Measurements from ENCODE around the gene ARL6. TPM values are rescaled to one million over a fixed set of nuclear protein-coding genes. Genes with fewer than 3 reads are reported as not detected.

The ARL6 gene
- total RNA-seq, 4 donors from 2014 or later: 1.2 to 4.3 (median 3.2) TPM

- in situ Hi-C loops (cut with MboI; ENCODE audit: low sequenced_read_pairs in 4 of 4) (no loop called here), intact Hi-C loops (cut with DNase I; ENCODE audit: low total_unique reads) (no loop called here)
- Histone ChIP-seq H3K27ac (no peak overlapping the region), H3K4me1 (no peaks in the 10 kb centered on the region), H3K27me3 (no peaks in the 10 kb centered on the region), H3K36me3 (no peaks in the 10 kb centered on the region), H3K4me3 (no peak overlapping the region), H3K9me3 (no peaks in the 10 kb centered on the region)
- DNase-seq: no peak
- TF ChIP-seq CTCF (IDR thresholded peaks at IDR 0.05 in 4 of 5, conservative IDR thresholded peaks at IDR 0.05 in 1 of 5) (no peak), POLR2A (IDR thresholded peaks at IDR 0.05) (no peak)
- ATAC-seq: no peak
Observed at GRCh38 chr3:97736928-97737327, 27.6 kb upstream of the ARL6 start.

- Histone ChIP-seq H3K27me3 (no peaks in the 10 kb centered on the region), H3K4me3 (no peak overlapping the region), H3K27ac (no peak overlapping the region), H3K4me1 (no peaks in the 10 kb centered on the region), H3K9me3 (no peaks in the 10 kb centered on the region), H3K36me3 (no peaks in the 10 kb centered on the region)
- TF ChIP-seq CTCF (IDR thresholded peaks at IDR 0.05 in 4 of 5, conservative IDR thresholded peaks at IDR 0.05 in 1 of 5) (no peak), POLR2A (IDR thresholded peaks at IDR 0.05) (no peak)
- no peak for DNase-seq
- in situ Hi-C loops (cut with MboI; ENCODE audit: low sequenced_read_pairs in 4 of 4) (no loop called here), intact Hi-C loops (cut with DNase I; ENCODE audit: low total_unique reads) (no loop called here)
- no peak for ATAC-seq
Observed at GRCh38 chr3:97738761-97739160, 25.8 kb upstream of the ARL6 start.

GRCh38 chr3:97742036-97742435, 22.5 kb upstream of the ARL6 start:
- DNase-seq: no peak
- in situ Hi-C loops (cut with MboI; ENCODE audit: low sequenced_read_pairs in 4 of 4): no loop called here
- Histone ChIP-seq H3K27me3 (no peaks in the 10 kb centered on the region), H3K36me3 (no peaks in the 10 kb centered on the region), H3K9me3 (no peaks in the 10 kb centered on the region), H3K4me3 (no peak overlapping the region), H3K27ac (no peak overlapping the region), H3K4me1 (no peaks in the 10 kb centered on the region)
- intact Hi-C loops (cut with DNase I; ENCODE audit: low total_unique reads): no loop called here
- ATAC-seq: no peak
- no peak for TF ChIP-seq POLR2A (IDR thresholded peaks at IDR 0.05)
- TF ChIP-seq CTCF (IDR thresholded peaks at IDR 0.05 in 4 of 5, conservative IDR thresholded peaks at IDR 0.05 in 1 of 5): no peak

- Histone ChIP-seq H3K27ac (no peak overlapping the region), H3K4me3 (no peak overlapping the region), H3K27me3 (no peaks in the 10 kb centered on the region), H3K9me3 (no peaks in the 10 kb centered on the region), H3K4me1 (no peaks in the 10 kb centered on the region), H3K36me3 (no peaks in the 10 kb centered on the region)
- intact Hi-C loops (cut with DNase I; ENCODE audit: low total_unique reads) (no loop called here), in situ Hi-C loops (cut with MboI; ENCODE audit: low sequenced_read_pairs in 4 of 4) (no loop called here)
- no peak for ATAC-seq
- DNase-seq: no peak
- no peak for TF ChIP-seq POLR2A (IDR thresholded peaks at IDR 0.05)
- TF ChIP-seq CTCF (IDR thresholded peaks at IDR 0.05 in 4 of 5, conservative IDR thresholded peaks at IDR 0.05 in 1 of 5): no peak
Observed at GRCh38 chr3:97744289-97744688, 20.3 kb upstream of the ARL6 start.

Data from gastrocnemius medialis (tissue), 4 donors.